Right lobe of liver (tissue), 4 donors: Measurements from ENCODE around the gene FAM3B.

ENCODE experiments used
- CTCF ChIP-seq, 4 donors: fragments of 200-600 bp in 3 of 4; fragments of 450-650 bp in 1 of 4; IDR thresholded peaks; one replicate each; pipeline versions ENCODE4 v1.5.1 to v1.8.0; 2016 to 2022; ENCODE audit warnings: antibody characterized with exemption in 4 of 4, mild to moderate bottlenecking in 2 of 4
- POLR2A ChIP-seq: fragments of 450-650 bp; IDR thresholded peaks from one replicate; pipeline ENCODE4 v1.6.1; 2017; ENCODE audit warnings: antibody characterized with exemption, mild to moderate bottlenecking
- donor health status: DM: no; HTN: no; CAD: no.
- donor health status: DM: no; HTN: no; CAD: no.
- donor health status: DM: no; HTN: yes; CAD: no.

- TF ChIP-seq CTCF (IDR thresholded peaks at IDR 0.05) (no peak), POLR2A (no peak)
Observed at GRCh38 chr21:41267346-41267745, 49.3 kb upstream of the FAM3B start.
